Astrocyte (in vitro differentiated cells and primary cell): Measurements from ENCODE around the gene SUMF1. TPM values are rescaled to one million over a fixed set of nuclear protein-coding genes. Genes with fewer than 3 reads are reported as not detected.

Experiments
- DNase-seq: peaks from one replicate; pipeline ENCODE4 v3.0.0-alpha.2; 2010; ENCODE audit warnings: low read depth
- FAIRE-seq: peaks from 2 replicates; lab custom pipeline; 2011; peaks lifted over from hg19 to GRCh38; lab: Jason Lieb, UNC
- H2AFZ ChIP-seq: 2 replicates; pipeline ENCODE4 v1.6.0; 2012; ENCODE audit warnings: low read depth, low read length, inconsistent platforms
- H3K27ac ChIP-seq: 2 replicates; pipeline ENCODE4 v1.5.1; 2011; ENCODE audit warnings: low read depth, low read length, inconsistent platforms
- H3K27me3 ChIP-seq: 2 replicates; pipeline ENCODE4 v1.6.0; 2011; ENCODE audit warnings: low read length, inconsistent platforms; ENCODE audit not compliant: insufficient read depth
- H3K36me3 ChIP-seq: 2 replicates; pipeline ENCODE4 v1.5.1; 2011; ENCODE audit warnings: low read length, inconsistent platforms; ENCODE audit not compliant: insufficient read depth
- H3K4me1 ChIP-seq: 2 replicates; pipeline ENCODE4 v1.5.1; 2011; ENCODE audit warnings: low read length, inconsistent platforms; ENCODE audit not compliant: insufficient read depth
- H3K4me2 ChIP-seq: 2 replicates; pipeline ENCODE4 v1.6.0; 2012; ENCODE audit warnings: low read length, inconsistent platforms
- H3K4me3 ChIP-seq: 2 replicates; pipeline ENCODE4 v1.5.1; 2011; ENCODE audit warnings: low read depth, mild to moderate bottlenecking, low read length, inconsistent platforms; ENCODE audit not compliant: insufficient read depth
- H3K79me2 ChIP-seq: 2 replicates; pipeline ENCODE4 v1.6.0; 2012; ENCODE audit warnings: mild to moderate bottlenecking, low read length, inconsistent platforms; ENCODE audit not compliant: insufficient read depth
- H3K9ac ChIP-seq: 2 replicates; pipeline ENCODE4 v1.6.0; 2012; ENCODE audit warnings: mild to moderate bottlenecking, low read length, inconsistent platforms
- H3K9me3 ChIP-seq: 2 replicates; pipeline ENCODE4 v1.5.1; 2012; ENCODE audit warnings: low read depth, mild to moderate bottlenecking, low read length, inconsistent platforms; ENCODE audit not compliant: insufficient read depth
- H4K20me1 ChIP-seq: 2 replicates; pipeline ENCODE4 v1.6.0; 2012; ENCODE audit warnings: low read length, inconsistent platforms; ENCODE audit not compliant: insufficient read depth
- H3K27ac Mint-ChIP-seq: one replicate; pipeline ENCODE4 v1.8.0; 2021; ENCODE audit warnings: mild to moderate bottlenecking, mixed read lengths; ENCODE audit not compliant: unreplicated experiment
- H3K27me3 Mint-ChIP-seq: one replicate; pipeline ENCODE4 v1.8.0; 2021; ENCODE audit warnings: low read depth, mixed read lengths; ENCODE audit not compliant: unreplicated experiment
- H3K36me3 Mint-ChIP-seq: one replicate; pipeline ENCODE4 v1.8.0; 2021; ENCODE audit warnings: low read depth, mixed read lengths; ENCODE audit not compliant: unreplicated experiment
- H3K4me1 Mint-ChIP-seq: one replicate; pipeline ENCODE4 v1.8.0; 2021; ENCODE audit warnings: low read depth, mixed read lengths; ENCODE audit not compliant: unreplicated experiment
- H3K4me3 Mint-ChIP-seq: one replicate; pipeline ENCODE4 v1.8.0; 2021; ENCODE audit warnings: mild to moderate bottlenecking, moderate library complexity, mixed read lengths; ENCODE audit not compliant: unreplicated experiment
- H3K9me3 Mint-ChIP-seq: one replicate; pipeline ENCODE4 v1.8.0; 2021; ENCODE audit warnings: mild to moderate bottlenecking, mixed read lengths; ENCODE audit not compliant: unreplicated experiment
- EZH2 ChIP-seq: IDR thresholded peaks from 2 replicates; pipeline ENCODE4 v1.6.1; 2012; ENCODE audit warnings: mild to moderate bottlenecking, low read length, inconsistent platforms; ENCODE audit not compliant: insufficient read depth
- total RNA-seq: library from RNA; stranded (reverse); gene quantifications from 2 replicates; pipeline ENCODE4 v1.2.1, GENCODE V29; 2021
- TF ChIP-seq, protein P1 (sequence below): IDR thresholded peaks from 2 replicates; pipeline ENCODE4 v1.5.1; 2011; ENCODE audit warnings: low read depth, mild to moderate bottlenecking, inconsistent platforms, low read length, moderate library complexity; ENCODE audit not compliant: insufficient read depth

The SUMF1 gene
- total RNA-seq, 1 donor from 2014 or later: 17.4 TPM

DNA sequence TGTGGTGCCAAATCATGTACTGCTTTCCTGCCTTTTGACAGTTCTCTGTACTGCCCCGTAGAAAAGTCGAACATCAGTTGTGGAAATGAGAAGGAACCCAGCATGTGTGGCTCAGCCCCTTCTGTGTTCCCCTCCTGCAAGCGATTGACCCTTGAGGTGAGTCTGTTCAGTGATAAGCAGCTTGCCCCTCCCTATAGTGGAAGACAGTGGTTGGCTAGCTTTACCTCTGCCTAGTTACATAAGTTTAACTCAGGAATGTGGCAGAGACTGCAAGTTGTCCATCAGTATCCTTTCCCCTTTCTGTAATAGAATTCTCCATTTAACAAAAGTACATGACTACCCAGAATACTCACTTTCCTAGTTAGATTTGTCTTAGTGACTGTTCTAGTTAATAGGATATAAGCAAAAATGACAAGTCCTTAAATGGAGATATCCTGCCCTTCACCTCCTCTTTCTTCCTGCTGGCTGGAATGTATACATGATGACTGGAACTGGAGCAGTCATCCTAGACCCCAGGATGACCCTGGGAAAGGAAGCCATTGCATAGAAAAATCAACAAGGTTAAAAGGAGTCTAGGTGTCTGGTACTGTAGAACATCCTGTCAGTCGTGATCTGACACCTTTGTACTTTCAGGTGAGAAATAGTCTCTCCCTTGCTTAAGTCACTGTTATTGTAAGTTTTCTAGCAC lies 153.3 kb downstream of the SUMF1 start:
- Histone ChIP-seq H2AFZ (no peak overlapping the region), H3K36me3 (peaks cover 6% of the 10 kb centered on the region), H3K9ac (no peak overlapping the region), H3K79me2 (peaks cover 13% of the 10 kb centered on the region), H3K4me2 (peak overlapping the region; percentile 13), H3K27ac (no peak overlapping the region), H4K20me1 (peaks cover 9% of the 10 kb centered on the region), H3K9me3 (no peaks in the 10 kb centered on the region), H3K27me3 (no peaks in the 10 kb centered on the region), H3K4me1 (no peaks in the 10 kb centered on the region), H3K4me3 (no peak overlapping the region)
- H3K36me3 Mint-ChIP-seq: peaks cover 14% of the 10 kb centered on the region
- DNase-seq: no peak
- no peaks in the 10 kb centered on the region for H3K27me3 Mint-ChIP-seq
- no peak overlapping the region for H3K4me3 Mint-ChIP-seq
- no peak overlapping the region for H3K27ac Mint-ChIP-seq
- H3K4me1 Mint-ChIP-seq: peaks cover 11% of the 10 kb centered on the region
- TF ChIP-seq EZH2: no peak
- TF ChIP-seq, protein P1, sequence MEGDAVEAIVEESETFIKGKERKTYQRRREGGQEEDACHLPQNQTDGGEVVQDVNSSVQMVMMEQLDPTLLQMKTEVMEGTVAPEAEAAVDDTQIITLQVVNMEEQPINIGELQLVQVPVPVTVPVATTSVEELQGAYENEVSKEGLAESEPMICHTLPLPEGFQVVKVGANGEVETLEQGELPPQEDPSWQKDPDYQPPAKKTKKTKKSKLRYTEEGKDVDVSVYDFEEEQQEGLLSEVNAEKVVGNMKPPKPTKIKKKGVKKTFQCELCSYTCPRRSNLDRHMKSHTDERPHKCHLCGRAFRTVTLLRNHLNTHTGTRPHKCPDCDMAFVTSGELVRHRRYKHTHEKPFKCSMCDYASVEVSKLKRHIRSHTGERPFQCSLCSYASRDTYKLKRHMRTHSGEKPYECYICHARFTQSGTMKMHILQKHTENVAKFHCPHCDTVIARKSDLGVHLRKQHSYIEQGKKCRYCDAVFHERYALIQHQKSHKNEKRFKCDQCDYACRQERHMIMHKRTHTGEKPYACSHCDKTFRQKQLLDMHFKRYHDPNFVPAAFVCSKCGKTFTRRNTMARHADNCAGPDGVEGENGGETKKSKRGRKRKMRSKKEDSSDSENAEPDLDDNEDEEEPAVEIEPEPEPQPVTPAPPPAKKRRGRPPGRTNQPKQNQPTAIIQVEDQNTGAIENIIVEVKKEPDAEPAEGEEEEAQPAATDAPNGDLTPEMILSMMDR: no peak
- FAIRE-seq: no peak
- H3K9me3 Mint-ChIP-seq: no peaks in the 10 kb centered on the region

GRCh38 chr3:4311496-4311895 lies 155.6 kb downstream of the SUMF1 start:
- Histone ChIP-seq H3K9me3 (no peaks in the 10 kb centered on the region), H3K27me3 (no peaks in the 10 kb centered on the region), H3K36me3 (peaks cover under 1% of the 10 kb centered on the region), H3K27ac (no peak overlapping the region), H3K79me2 (peaks cover 15% of the 10 kb centered on the region), H3K4me3 (no peak overlapping the region), H2AFZ (no peak overlapping the region), H4K20me1 (peaks cover 12% of the 10 kb centered on the region), H3K9ac (no peak overlapping the region), H3K4me2 (no peak overlapping the region), H3K4me1 (no peaks in the 10 kb centered on the region)
- Mint-ChIP-seq H3K9me3 (no peaks in the 10 kb centered on the region), H3K36me3 (peaks cover 13% of the 10 kb centered on the region), H3K4me1 (peaks cover 14% of the 10 kb centered on the region), H3K27ac (no peak overlapping the region), H3K27me3 (no peaks in the 10 kb centered on the region), H3K4me3 (no peak overlapping the region)
- no peak for TF ChIP-seq EZH2
- TF ChIP-seq, protein P1: no peak
- DNase-seq (no peak), FAIRE-seq (no peak)

Other genes with a start within 250 kb of the SUMF1 start
- gene SETMAR, start 163.9 kb downstream of the SUMF1 start, total RNA-seq: 8.4 and 10.9 TPM in 2 replicates
- gene ITPR1, start 26.1 kb upstream of the SUMF1 start, total RNA-seq: 6.7 and 9.0 TPM in 2 replicates